IMR-90 (cell line): ENCODE measurements around the gene ANKRD44.

Source experiments
- BHLHE40 ChIP-seq: fragments of 150-350 bp; IDR thresholded peaks from 2 replicates; pipeline ENCODE4 v1.6.1; 2016; ENCODE audit warnings: mild to moderate bottlenecking, low read depth, low read length
- CTCF ChIP-seq: conservative IDR thresholded peaks from 2 replicates; pipeline ENCODE4 v1.5.1; 2012; ENCODE audit warnings: mild to moderate bottlenecking, low read depth, low read length, improper control_type of control experiment
- ELK1 ChIP-seq: fragments of 150-350 bp; IDR thresholded peaks from 2 replicates; pipeline ENCODE4 v1.6.1; 2016; ENCODE audit warnings: low read depth, mild to moderate bottlenecking, low read length, moderate library complexity, borderline replicate concordance
- FOS ChIP-seq: fragments of 150-350 bp; IDR thresholded peaks from 2 replicates; pipeline ENCODE4 v1.6.1; 2016; ENCODE audit warnings: low read depth, low read length
- MAFK ChIP-seq: IDR thresholded peaks from 2 replicates; pipeline ENCODE4 v1.6.1; 2012; ENCODE audit warnings: low read depth, low read length, improper control_type of control experiment
- MAZ ChIP-seq: IDR thresholded peaks from 2 replicates; pipeline ENCODE4 v1.6.1; 2012; ENCODE audit warnings: low read depth, mild to moderate bottlenecking, low read length, improper control_type of control experiment, moderate library complexity, borderline replicate concordance
- MXI1 ChIP-seq: IDR thresholded peaks from 2 replicates; pipeline ENCODE4 v1.6.1; 2012; ENCODE audit warnings: low read depth, mild to moderate bottlenecking, low read length, moderate library complexity, borderline replicate concordance
- POLR2A ChIP-seq: IDR thresholded peaks from 2 replicates; pipeline ENCODE4 v1.6.1; 2012; ENCODE audit warnings: mild to moderate bottlenecking, low read depth, low read length
- RAD21 ChIP-seq: IDR thresholded peaks from 2 replicates; pipeline ENCODE4 v1.6.1; 2012; ENCODE audit warnings: low read length, improper control_type of control experiment
- RFX5 ChIP-seq: IDR thresholded peaks from 2 replicates; pipeline ENCODE4 v1.8.0; 2012; ENCODE audit warnings: low read depth, mild to moderate bottlenecking, low read length, moderate library complexity
- SMC3 ChIP-seq: fragments of 150-350 bp; IDR thresholded peaks from 2 replicates; pipeline ENCODE4 v1.6.1; 2016; ENCODE audit warnings: low read depth, mild to moderate bottlenecking, antibody characterized with exemption, low read length, moderate library complexity
- USF2 ChIP-seq: fragments of 150-350 bp; IDR thresholded peaks from 2 replicates; pipeline ENCODE4 v1.6.1; 2017; ENCODE audit warnings: mild to moderate bottlenecking, antibody characterized with exemption, low read length, low read depth

GRCh38 chr2:197358931-197359330, 48.4 kb upstream of the ANKRD44 start:
- no peak for TF ChIP-seq CTCF
- TF ChIP-seq POLR2A, result no peak
- no peak for TF ChIP-seq USF2
- TF ChIP-seq BHLHE40, result no peak
- TF ChIP-seq ELK1, result no peak
- no peak for TF ChIP-seq RAD21
- TF ChIP-seq RFX5, result no peak
- no peak for TF ChIP-seq FOS
- TF ChIP-seq SMC3, result no peak
- TF ChIP-seq MXI1, result no peak
- TF ChIP-seq MAZ, result no peak
- peak; percentile 42; the same call in 1 of the 2 replicates for TF ChIP-seq MAFK
